ENCODE data around the gene USP25.
A peak's percentile ranks its signal among the peaks of the same experiment; 100 is the strongest.

USP25 gene

DNA sequence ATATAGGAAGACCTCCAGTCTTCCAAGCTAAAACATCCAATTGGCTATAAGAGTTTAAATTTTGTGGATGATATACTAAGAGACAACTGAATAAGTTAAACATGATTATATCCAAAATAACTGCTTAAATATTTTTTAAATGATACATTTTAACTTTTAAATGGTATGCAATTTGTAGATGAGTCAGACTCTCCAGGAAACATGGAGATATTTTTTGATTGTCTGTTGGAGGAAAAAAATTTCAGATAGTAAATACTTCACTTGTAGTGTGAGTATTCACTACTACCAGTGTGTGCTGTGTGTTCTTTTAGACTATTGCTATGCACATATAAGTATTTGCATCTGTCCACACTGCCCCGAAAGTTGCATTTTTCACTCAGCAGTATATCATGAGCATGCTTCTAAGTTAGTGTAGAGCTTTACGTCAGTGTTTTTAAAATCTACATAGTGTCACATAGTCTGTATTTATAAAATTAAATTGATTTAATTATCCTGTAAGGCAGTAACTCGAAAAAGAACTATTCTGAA is 91.1 kb downstream of the USP25 start:
- no peak for DNase-seq

DNA sequence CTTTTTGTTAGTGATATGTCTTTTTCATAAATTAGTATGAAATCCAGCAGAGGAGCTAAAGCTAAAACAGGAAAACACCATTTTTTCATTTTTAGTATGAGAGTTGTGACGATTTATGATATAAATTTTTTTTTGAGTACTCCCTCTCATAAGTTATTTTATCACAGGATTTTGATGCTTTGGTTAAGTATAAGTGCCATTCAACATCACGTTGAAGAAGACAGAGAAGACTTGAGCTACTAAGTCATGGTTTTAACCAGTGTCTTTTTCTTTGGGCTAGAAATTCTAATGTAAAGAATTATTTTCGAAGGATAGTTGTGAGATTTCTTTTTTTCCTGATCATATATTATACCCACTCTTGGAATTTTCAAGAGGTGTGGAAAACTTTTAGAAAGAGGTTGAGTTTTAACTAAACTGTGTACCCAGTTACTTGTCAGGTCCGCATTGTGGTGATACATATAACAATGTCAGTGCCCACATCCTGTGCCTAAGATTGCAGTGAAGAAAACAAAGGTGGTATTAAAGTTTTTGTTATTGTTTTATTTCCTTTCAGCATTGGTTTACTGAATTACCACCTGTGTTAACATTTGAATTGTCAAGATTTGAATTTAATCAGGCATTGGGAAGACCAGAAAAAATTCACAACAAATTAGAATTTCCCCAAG is 93.8 kb downstream of the USP25 start:
- DNase-seq, result no peak

DNA sequence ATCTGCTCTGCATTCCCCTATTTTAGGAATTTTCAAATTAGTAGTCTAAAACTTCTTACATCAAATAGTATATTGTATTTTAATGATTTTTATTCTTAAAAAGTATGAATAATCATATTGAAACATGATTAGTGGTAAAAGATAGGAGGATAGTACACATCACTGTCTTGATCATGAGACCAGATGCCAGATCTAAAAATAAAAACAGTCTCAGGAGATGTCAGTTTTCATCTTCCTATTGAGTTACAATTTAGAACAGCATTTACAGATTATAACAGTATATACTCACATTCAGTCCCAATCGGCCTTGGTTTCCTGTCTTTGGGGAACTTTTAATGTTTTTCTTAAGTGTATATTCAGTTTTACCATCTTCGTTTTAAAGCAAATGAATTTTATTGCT is 95.9 kb downstream of the USP25 start:
- no peak for DNase-seq

DNA sequence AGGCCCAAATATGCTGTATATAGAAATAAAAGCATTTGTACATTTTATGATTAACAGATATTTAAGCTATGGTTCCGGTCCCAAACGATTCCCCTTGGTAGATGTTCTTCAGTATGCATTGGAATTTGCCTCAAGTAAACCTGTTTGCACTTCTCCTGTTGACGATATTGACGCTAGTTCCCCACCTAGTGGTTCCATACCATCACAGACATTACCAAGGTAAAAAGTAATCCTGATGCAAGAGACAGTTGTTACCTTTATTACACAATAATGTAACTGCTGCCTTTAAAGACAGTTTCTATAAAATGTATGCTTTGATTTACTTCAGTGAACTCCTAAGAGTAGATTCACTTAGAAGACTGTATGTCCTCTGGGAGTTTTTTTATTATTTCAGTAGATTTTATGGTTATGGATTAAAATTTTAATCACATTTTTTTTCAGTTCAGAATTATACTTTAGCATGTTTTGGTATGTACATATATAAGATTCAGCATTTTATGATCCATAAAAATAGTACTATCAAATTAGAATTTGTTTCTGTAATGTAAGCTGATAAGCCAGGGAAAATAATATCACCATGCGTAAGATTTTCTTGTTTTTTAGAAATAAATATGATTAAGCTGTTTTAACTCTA is 96.5 kb downstream of the USP25 start:
- DNase-seq, result peak; percentile 18

DNA sequence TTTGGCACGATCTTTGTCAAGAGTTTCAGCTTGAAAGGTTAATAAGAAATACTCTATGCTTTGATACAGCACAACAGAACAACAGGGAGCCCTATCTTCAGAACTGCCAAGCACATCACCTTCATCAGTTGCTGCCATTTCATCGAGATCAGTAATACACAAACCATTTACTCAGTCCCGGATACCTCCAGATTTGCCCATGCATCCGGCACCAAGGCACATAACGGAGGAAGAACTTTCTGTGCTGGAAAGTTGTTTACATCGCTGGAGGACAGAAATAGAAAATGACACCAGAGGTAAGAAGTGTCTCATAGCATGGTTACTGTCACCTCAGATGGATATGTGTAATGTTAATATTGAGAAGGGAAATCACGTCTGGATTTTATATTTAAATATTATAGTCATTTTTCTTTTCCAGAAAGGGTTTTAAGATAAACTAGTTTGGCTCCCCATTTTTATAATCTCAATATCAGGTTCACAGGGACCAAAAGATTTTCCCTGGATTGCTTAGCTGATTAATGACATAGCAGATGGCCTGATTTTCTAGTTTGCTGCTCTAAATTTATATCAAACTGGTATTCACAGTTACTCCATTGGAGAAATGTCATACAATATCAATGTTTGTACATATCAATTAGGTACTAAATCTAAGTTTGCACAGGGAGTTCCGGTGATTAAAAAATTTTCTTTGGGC is 97.3 kb downstream of the USP25 start:
- no peak for DNase-seq

DNA sequence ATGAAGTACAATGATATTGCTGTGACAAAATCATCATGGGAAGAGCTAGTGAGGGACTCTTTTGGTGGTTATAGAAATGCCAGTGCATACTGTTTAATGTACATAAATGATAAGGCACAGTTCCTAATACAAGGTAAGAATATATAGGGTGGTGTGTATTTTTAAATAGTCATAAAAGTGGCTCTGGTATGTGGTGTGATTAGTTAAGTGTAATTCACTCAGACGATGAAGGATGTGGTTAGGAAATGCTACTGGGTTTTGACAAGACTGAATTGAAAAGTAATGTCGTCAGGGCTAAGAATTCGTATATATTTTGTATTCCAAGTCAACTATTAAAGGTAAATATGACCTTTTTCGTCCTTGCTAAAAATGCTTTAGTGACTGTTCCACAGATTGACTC is 101.7 kb downstream of the USP25 start:
- no peak for DNase-seq

DNA sequence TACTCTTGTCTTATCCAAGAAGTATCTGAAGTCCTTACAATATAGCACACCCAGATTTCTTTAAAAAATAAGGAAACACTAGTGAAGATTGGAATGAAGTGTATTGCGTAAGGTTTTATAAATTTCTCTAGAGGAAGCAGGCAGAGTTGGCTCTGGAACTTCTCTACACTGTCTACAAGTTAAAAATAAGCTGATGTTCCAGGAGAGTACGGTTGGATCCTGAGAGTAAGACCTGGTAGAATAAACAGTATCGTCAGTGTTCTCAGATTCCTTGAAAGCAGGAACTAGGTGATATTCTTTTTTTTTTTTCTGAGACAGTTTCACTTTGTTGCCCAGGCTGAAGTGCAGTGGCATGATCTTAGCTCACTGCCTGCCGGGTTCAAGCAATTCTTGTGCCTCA is 107.9 kb downstream of the USP25 start:
- no peak for DNase-seq

DNA sequence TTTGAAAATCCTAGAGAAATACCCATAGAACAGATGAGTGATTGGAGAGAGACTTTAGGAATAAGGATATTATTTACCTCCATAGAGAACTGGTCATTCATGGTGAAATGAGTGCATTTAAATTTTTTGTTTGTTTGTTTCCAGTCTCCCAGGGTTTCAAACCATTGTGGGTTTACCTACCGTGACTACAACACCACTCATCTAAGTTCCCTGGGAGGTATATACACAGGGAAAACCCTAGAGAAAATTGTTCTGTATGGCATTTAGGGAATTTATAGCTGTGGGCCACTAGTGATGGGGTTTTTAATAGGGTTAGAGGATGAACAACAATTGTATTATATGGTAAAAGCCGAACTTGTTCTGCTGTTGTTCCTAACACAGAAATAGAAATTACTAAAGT is 109.2 kb downstream of the USP25 start:
- no peak for DNase-seq

DNA sequence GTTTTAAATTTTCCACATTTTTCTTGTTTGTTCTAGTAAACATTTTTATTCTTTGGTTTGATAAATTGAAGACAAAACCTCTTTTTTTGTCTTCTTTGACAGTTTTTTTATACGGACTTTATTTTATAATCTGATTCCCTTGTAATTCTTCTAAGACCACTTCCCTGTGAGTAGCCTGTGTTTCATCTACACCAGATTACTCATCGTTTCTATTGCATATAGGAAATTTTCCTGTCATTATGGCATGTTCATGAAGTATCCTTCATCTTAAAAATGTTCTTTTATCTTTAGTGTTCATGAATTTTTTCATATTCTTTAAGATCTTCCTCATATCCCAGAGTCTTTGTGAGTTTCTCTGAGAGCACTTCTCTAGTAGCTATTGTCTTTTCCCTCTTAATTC is 109.8 kb downstream of the USP25 start:
- DNase-seq, result no peak

DNA sequence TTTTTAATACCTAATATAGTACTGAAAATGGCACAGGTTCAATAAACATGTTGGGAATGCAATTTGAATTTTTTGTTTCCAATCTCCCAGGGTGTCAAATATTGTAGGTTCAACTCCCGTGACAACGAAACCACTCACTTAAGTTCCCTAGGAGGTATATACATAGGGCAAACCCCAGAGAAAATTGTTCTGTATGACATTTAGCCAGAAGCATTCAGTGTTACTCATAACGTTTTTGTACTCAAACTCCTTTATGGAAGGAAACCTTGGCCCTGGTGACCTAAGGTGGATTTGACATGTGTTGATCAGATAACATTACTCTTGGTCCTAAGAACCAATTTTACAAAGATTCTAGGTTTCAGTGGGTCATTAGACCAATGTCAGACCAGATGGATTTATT is 110.6 kb downstream of the USP25 start:
- no peak for DNase-seq

DNA sequence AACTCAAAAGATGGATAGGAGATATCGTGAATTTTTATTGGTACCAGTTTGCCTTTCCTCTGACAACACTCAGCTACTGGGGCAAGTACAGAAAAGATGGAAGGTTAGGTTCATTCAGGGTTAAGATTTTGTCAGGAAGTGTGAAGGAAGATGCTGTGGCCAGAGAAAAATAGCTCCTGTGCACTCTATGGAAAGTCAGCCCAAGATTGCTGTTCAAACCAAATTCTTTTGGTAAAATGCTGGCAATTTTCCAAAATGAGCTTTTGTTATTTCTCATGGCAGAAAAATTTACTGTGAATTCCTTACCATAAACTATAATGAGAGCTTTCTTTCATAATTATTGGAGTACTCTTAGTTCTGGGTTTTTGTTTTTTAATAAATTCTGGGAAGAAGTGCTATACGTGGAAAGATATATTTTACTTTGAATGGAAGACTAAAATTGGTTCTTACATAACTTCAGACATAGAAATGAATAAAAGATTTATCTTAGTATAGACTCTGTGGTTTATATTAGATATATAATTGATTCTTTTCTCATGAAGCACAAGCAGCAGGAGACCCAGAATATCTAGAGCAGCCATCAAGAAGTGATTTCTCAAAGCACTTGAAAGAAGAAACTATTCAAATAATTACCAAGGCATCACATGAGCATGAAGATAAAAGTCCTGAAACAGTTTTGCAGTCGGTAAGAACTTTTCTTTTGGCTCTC is 112.2 kb downstream of the USP25 start:
- DNase-seq, result no peak

DNA sequence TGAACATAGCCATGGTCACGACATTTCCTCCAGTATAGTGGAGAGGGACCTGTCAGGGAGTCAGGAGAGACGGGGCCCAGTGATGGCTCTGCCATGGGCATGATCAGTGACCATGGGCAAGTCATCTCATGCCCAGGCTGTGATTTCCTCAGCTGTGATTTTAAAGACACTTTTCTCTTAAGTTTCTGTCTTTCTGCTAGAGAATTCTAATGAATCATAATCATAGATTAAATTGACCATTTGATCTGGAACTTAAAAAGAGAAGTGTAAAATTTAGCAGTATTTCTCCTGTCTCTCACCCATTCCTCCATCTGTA is 112.7 kb downstream of the USP25 start:
- DNase-seq, result no peak

DNA sequence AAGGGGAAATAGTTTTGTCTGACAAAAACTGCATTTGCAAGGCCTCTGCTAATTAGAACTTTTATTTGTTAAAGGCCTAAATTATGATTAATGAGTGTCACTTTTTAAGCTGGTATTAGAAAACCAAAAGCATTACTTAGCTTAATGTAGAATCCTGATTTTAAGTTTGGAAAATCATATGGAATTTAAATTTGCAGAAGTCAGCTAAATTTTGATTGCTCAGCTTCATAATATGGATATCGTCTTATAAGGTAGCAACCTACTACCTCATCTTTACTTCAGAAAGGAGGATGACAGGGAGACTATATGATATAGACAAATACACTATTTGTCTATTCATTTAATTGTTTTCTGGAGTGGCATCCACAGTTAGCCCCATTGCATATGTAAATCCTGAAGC is 114.0 kb downstream of the USP25 start:
- DNase-seq, result no peak

DNA sequence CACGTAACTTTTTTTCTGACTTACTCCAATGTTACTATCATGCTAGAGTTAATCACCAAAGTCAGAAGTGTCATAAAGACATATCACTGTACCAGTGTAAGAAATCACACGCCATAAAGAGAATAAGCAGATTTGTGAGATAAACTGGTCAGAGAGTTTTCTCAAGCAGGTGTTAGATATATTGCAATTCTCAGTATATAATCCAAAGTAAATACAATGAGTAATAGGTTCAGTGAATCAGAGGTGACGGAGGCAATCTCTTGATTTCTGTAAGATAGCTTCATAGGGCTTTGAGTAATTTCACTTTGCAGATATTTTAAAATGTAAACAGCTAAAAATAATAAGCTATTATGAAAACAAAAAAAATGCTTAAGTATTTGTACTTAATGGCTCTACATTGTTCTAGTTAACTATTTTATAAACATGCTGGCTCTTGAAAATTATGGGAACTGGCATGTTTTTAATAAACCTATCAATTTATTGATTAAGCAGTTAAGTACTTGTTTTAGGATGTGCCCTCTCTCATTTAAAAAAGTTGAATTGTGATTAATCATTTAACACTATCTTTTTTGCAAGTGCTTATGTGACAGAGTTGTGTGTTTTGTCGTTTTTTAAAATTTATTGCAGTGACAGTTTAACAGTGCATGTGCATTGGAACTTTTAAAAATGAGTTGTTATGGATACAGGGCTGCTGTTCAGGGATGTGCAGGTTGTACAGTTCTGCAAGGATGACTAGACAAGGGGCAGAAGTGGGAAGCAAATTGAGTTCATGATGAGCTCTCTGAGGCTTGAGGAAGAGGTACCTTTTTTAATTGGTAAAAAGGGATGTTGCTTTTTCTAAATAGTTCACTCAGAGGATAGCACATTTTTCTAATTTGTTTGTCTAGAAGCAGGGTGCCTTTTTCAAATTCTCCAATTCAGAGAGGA is 119.1 kb downstream of the USP25 start:
- no peak for DNase-seq

DNA sequence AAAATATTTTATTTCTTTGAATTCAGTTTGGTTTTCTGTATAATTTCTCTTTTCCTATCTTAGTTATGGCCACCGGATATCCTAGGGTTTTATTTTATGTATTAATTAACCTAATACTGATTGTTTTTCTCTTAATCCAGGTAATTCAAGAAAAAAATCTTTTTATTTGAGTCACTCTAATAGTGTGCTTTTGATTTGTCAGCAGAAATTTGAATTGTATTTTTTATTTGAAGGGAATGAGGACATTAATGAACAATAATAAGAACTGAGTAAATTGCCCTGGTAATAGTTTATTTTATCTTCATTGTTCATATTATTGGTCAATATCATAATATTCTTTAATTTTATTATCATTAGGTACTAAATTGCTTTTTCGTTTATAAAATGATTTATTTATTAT is 120.1 kb downstream of the USP25 start:
- no peak for DNase-seq

DNA sequence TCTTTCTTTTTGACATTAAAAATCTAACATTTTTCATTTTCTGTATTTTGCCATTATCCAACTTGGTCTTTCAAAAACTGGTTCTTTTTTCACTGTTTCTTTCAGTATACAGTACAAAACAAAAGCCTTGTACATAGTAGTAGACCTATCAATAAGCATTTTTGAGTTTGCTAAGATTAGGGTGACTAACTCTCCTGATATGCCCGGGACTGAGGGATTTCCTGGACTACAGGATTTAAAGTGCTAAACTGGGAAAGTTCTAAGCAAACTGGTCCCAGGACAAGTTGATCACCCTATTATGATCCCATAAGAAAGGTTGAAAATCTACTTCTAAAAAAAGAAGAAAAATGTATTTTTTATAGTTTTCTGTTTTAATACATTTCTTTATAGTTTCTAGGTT is 120.9 kb downstream of the USP25 start:
- DNase-seq, result no peak

DNA sequence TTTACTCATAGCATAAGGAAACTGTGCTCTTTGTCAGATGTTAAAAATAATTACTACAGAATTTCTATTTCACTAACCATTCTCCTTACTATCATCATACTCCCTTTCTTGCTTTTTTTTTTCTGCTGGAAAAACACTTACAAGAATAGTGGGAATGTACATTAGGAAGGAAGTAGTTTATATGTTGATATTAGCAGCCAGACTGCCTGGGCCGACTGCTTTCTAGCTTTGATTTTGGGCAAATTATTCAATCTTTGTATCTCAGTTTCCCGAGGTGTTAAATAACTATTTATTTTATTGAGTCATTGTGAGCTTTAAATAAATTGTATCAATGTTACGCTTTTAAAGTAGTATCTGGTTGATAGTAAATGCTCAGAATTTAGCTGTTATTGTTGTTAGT is 122.4 kb downstream of the USP25 start:
- no peak for DNase-seq

DNA sequence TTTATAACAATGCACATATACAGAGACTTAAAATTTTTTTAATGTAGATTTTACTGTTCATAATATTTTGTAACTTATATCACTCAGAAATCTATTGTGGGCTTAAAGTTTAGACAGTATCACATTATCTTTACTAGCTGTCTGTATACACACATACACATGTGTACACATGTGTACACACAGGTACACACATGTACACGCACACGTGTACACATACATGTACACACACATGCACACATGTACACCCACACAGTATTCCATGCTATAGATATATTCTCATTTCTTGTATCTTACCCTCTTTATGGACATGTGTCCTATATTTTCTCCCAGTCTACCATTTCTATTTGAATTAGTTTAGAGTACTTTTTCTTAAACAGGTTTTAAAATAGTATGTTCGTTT is 123.3 kb downstream of the USP25 start:
- DNase-seq, result no peak

DNA sequence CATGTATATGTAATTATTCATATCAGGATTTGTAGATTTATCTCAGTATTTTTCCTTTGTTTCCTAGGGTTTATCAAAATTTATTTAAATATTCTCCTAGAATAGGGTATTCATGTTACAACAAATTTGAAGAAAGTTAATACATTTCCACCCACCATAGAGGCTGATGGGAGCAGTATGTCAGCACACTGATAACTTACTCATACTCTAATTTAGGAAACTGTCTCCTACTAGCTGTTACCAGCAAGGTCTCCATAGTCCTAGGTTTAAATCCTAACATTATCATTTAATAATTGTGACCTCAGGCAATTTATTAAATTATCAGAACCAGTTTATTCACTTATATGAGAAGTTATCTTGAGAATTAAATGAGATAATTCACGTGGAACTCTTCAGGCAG is 127.0 kb downstream of the USP25 start:
- DNase-seq, result no peak

DNA sequence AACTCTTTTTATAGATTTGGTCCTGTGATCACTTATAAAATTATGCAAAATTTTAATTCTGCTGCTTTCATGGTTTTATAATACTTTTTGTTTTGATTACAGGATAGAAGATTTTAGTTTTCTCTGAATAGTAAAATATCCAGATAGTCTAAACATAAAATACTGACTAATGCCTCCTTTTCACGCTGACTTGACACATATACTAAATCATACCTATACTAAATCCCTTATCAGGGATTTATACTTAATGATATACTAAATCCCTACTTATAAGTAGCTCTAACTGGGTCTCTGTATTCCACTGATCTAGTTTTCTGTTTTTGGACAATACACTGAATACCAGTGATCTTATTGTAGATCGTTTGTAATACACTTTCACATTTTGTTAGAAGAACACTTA is 128.0 kb downstream of the USP25 start:
- DNase-seq, result no peak

DNA sequence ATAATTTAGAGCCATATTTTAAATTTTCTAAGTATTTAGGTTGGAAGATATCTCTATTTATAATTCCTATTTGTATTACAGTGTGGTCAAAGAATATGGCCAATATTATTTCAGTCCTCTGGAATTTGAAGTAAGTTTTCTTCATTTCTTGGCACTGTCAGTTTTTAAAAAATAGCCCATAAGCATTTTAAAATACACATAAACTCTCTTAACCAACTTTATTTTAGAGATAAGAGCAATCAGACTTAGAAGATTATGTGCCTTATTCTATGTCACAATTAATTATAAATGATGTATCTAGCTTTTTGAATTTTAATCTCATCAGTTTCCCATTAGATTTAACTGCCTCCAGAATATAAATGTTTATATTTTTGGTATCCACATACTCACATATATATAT is 130.8 kb downstream of the USP25 start:
- no peak for DNase-seq

DNA sequence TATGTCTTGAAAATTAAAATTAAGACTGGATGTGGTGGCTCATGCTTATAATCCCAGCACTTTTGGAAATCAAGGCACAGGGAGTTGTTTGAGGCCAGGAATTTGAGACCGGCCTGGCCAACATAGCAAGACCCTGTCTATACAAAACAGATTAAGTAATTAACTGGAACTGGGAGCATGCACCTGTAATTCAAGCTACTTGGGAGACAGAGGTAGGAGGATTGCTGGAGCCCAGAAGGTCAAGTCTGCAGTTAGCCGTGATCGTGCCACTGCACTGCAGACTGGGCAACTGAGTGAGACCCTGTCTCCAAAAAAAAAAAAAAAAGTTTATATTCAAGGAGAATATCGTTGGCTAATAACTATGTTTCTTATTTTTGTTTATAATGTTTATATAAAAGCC is 139.2 kb downstream of the USP25 start:
- no peak for DNase-seq

DNA sequence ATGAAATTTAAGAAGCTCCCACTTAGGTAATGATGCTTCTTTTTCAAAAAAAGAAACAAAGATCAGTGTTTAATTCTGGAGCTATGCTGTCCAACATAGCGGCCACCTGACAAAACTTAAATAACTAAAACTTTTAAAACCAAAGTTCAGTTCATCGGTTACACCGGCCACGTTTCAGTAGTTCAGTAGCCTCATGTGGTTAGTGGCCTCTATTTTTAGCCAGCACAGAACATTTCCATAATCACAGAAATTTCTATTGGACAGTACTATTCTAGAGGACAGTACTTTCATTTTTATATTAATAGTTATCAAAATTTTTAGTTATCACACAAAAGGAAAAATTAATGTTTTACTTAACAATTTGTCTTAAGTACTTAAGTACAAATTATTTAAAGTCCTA is 141.0 kb downstream of the USP25 start:
- DNase-seq, result no peak
